IMR-90 (cell line): ENCODE measurements around the gene TRAT1. TPM values are rescaled to one million over a fixed set of nuclear protein-coding genes. Genes with fewer than 3 reads are reported as not detected.

ENCODE experiments used
- ATAC-seq: fragments of 200-7000 bp; cut with Tn5 transposase; 2 replicates; pipeline ENCODE4 v1.9.1; 2020; ENCODE audit warnings: low read depth, mild to moderate bottlenecking, moderate library complexity
- BruUV-seq: library from RNA; stranded (reverse); fragments of 400-500 nt; replicated peaks from 2 replicates; lab custom pipeline; 2021; lab: Mats Ljungman, UMichigan
- CTCF ChIA-PET: fragments of 300-600 bp; formaldehyde crosslinking; extraction: SDS; loops from one replicate; lab custom pipeline; 2021; ENCODE audit warnings: antibody characterized with exemption; lab: Yijun Ruan, JAX
- POLR2A ChIA-PET: fragments of 300-600 bp; sonication (Branson Sonifier 250); formaldehyde crosslinking; loops from one replicate; lab custom pipeline; 2022; ENCODE audit warnings: antibody characterized with exemption; ENCODE audit not compliant: unreplicated experiment; lab: Charles Lee
- DNase-seq: peaks from one replicate; pipeline ENCODE4 v3.0.0; 2013
- H2AFZ ChIP-seq: replicated peaks from 2 replicates; pipeline ENCODE3; 2013; ENCODE audit warnings: low read length, mild to moderate bottlenecking; ENCODE audit not compliant: poor library complexity
- H2AK5ac ChIP-seq: 2 replicates; pipeline ENCODE4 v1.6.1; 2013; ENCODE audit warnings: low read depth, low read length, inconsistent platforms
- H2AK9ac ChIP-seq: replicated peaks from 2 replicates; pipeline ENCODE3; 2013; ENCODE audit warnings: mild to moderate bottlenecking, low read depth, low read length, moderate library complexity; ENCODE audit not compliant: poor library complexity
- H2BK120ac ChIP-seq: 2 replicates; pipeline ENCODE4 v1.6.1; 2013; ENCODE audit warnings: low read depth, low read length, inconsistent platforms
- H2BK15ac ChIP-seq: 3 replicates; pipeline ENCODE4 v1.6.1; 2013; ENCODE audit warnings: low read depth, low read length, inconsistent platforms
- H2BK20ac ChIP-seq: 2 replicates; pipeline ENCODE4 v1.6.1; 2013; ENCODE audit warnings: low read depth, mild to moderate bottlenecking, inconsistent platforms, low read length, moderate library complexity
- H2BK5ac ChIP-seq: 2 replicates; pipeline ENCODE4 v1.6.1; 2013; ENCODE audit warnings: mild to moderate bottlenecking, low read depth, low read length, inconsistent platforms; ENCODE audit not compliant: poor library complexity, severe bottlenecking
- H3K14ac ChIP-seq: replicated peaks from 2 replicates; pipeline ENCODE4 v1.6.1; 2013; ENCODE audit warnings: low read depth, low read length, inconsistent platforms
- H3K18ac ChIP-seq: 2 replicates; pipeline ENCODE4 v1.6.1; 2013; ENCODE audit warnings: low read depth, low read length, control low read depth
- H3K23ac ChIP-seq: 2 replicates; pipeline ENCODE4 v1.6.1; 2013; ENCODE audit warnings: low read depth, low read length, inconsistent platforms
- H3K27ac ChIP-seq: 2 replicates; pipeline ENCODE4 v1.5.1; 2013; ENCODE audit warnings: mild to moderate bottlenecking, control low read depth, low read length; ENCODE audit not compliant: insufficient read depth
- H3K27me3 ChIP-seq: 2 replicates; pipeline ENCODE4 v1.6.1; 2013; ENCODE audit warnings: low read length; ENCODE audit not compliant: control insufficient read depth, insufficient read depth
- H3K36me3 ChIP-seq: 2 replicates; pipeline ENCODE4 v1.6.1; 2013; ENCODE audit warnings: low read length, mixed read lengths; ENCODE audit not compliant: control insufficient read depth, insufficient read depth
- H3K4ac ChIP-seq: 2 replicates; pipeline ENCODE4 v1.6.1; 2013; ENCODE audit warnings: low read depth, low read length, inconsistent platforms
- H3K4me1 ChIP-seq: 2 replicates; pipeline ENCODE4 v1.6.1; 2013; ENCODE audit warnings: low read length, mixed read lengths; ENCODE audit not compliant: control insufficient read depth, insufficient read depth
- H3K4me2 ChIP-seq: 2 replicates; pipeline ENCODE4 v1.6.1; 2013; ENCODE audit warnings: low read depth, mild to moderate bottlenecking, control low read depth, low read length, moderate library complexity
- H3K4me3 ChIP-seq: 2 replicates; pipeline ENCODE4 v1.5.1; 2013; ENCODE audit warnings: low read depth, mild to moderate bottlenecking, control low read depth, low read length, moderate library complexity; ENCODE audit not compliant: insufficient read depth
- H3K56ac ChIP-seq: 2 replicates; pipeline ENCODE4 v1.6.1; 2013; ENCODE audit warnings: low read length, inconsistent platforms; ENCODE audit not compliant: insufficient read depth; ENCODE audit errors: extremely low read depth
- H3K79me1 ChIP-seq, 2 experiments: 2 replicates each; pipeline ENCODE4 v1.6.1; 2013; ENCODE audit warnings: low read length in 2 of 2, inconsistent platforms in 1 of 2, low read depth in 1 of 2
- H3K9ac ChIP-seq: 2 replicates; pipeline ENCODE4 v1.6.1; 2013; ENCODE audit warnings: low read depth, low read length, control low read depth
- H3K9me1 ChIP-seq: 2 replicates; pipeline ENCODE4 v1.6.1; 2013; ENCODE audit warnings: low read length, inconsistent platforms; ENCODE audit not compliant: insufficient read depth
- H3K9me3 ChIP-seq: 2 replicates; pipeline ENCODE4 v1.6.1; 2013; ENCODE audit warnings: low read length; ENCODE audit not compliant: control insufficient read depth, insufficient read depth
- H4K20me1 ChIP-seq: 2 replicates; pipeline ENCODE4 v1.6.1; 2013; ENCODE audit warnings: low read length, inconsistent platforms; ENCODE audit not compliant: insufficient read depth
- H4K5ac ChIP-seq: 2 replicates; pipeline ENCODE4 v1.6.1; 2013; ENCODE audit warnings: mild to moderate bottlenecking, low read depth, low read length, control low read depth
- H4K8ac ChIP-seq, 2 experiments: 2 replicates each; pipeline ENCODE4 v1.6.1; 2013; ENCODE audit warnings: low read depth in 2 of 2, low read length in 2 of 2, control low read depth in 1 of 2, inconsistent platforms in 1 of 2
- H4K91ac ChIP-seq: 2 replicates; pipeline ENCODE4 v1.6.1; 2013; ENCODE audit warnings: low read depth, low read length, inconsistent platforms; ENCODE audit not compliant: insufficient read depth
- BHLHE40 ChIP-seq: fragments of 150-350 bp; IDR thresholded peaks from 2 replicates; pipeline ENCODE4 v1.6.1; 2016; ENCODE audit warnings: mild to moderate bottlenecking, low read depth, low read length
- CEBPB ChIP-seq: IDR thresholded peaks from 2 replicates; pipeline ENCODE4 v1.6.1; 2012; ENCODE audit warnings: low read depth, low read length, improper control_type of control experiment
- CHD1 ChIP-seq: IDR thresholded peaks from 2 replicates; pipeline ENCODE4 v1.6.1; 2012; ENCODE audit warnings: low read depth, low read length, improper control_type of control experiment
- ELK1 ChIP-seq: fragments of 150-350 bp; IDR thresholded peaks from 2 replicates; pipeline ENCODE4 v1.6.1; 2016; ENCODE audit warnings: low read depth, mild to moderate bottlenecking, low read length, moderate library complexity, borderline replicate concordance
- FOS ChIP-seq: fragments of 150-350 bp; IDR thresholded peaks from 2 replicates; pipeline ENCODE4 v1.6.1; 2016; ENCODE audit warnings: low read depth, low read length
- MAFK ChIP-seq: IDR thresholded peaks from 2 replicates; pipeline ENCODE4 v1.6.1; 2012; ENCODE audit warnings: low read depth, low read length, improper control_type of control experiment
- MAZ ChIP-seq: IDR thresholded peaks from 2 replicates; pipeline ENCODE4 v1.6.1; 2012; ENCODE audit warnings: low read depth, mild to moderate bottlenecking, low read length, improper control_type of control experiment, moderate library complexity, borderline replicate concordance
- MXI1 ChIP-seq: IDR thresholded peaks from 2 replicates; pipeline ENCODE4 v1.6.1; 2012; ENCODE audit warnings: low read depth, mild to moderate bottlenecking, low read length, moderate library complexity, borderline replicate concordance
- NFE2L2 ChIP-seq: fragments of 150-350 bp; IDR thresholded peaks from 2 replicates; pipeline ENCODE4 v1.6.1; 2016; ENCODE audit warnings: low read depth, mild to moderate bottlenecking, low read length
- POLR2A ChIP-seq: IDR thresholded peaks from 2 replicates; pipeline ENCODE4 v1.6.1; 2012; ENCODE audit warnings: mild to moderate bottlenecking, low read depth, low read length
- RAD21 ChIP-seq: IDR thresholded peaks from 2 replicates; pipeline ENCODE4 v1.6.1; 2012; ENCODE audit warnings: low read length, improper control_type of control experiment
- RCOR1 ChIP-seq: IDR thresholded peaks from 2 replicates; pipeline ENCODE4 v1.6.1; 2012; ENCODE audit warnings: mild to moderate bottlenecking, low read length, improper control_type of control experiment; ENCODE audit not compliant: insufficient replicate concordance
- RFX5 ChIP-seq: IDR thresholded peaks from 2 replicates; pipeline ENCODE4 v1.8.0; 2012; ENCODE audit warnings: low read depth, mild to moderate bottlenecking, low read length, moderate library complexity
- SMC3 ChIP-seq: fragments of 150-350 bp; IDR thresholded peaks from 2 replicates; pipeline ENCODE4 v1.6.1; 2016; ENCODE audit warnings: low read depth, mild to moderate bottlenecking, antibody characterized with exemption, low read length, moderate library complexity
- WGBS, 2 experiments: methylation state at CpG; one replicate each; pipeline versions ENCODE4 v1.1.5 to v1.1.7; 2013; ENCODE audit warnings: missing lambda C conversion rate in 2 of 2; ENCODE audit not compliant: insufficient read length in 1 of 2; ENCODE audit errors: extremely low coverage in 2 of 2; 5-methylcytosine and 5-hydroxymethylcytosine counted together
- dilution Hi-C: fragments of 300-500 bp; cut with HindIII; formaldehyde crosslinking; loops from one replicate; pipeline ENCODE4 v1.14.3; 2018; ENCODE audit warnings: low sequenced_read_pairs; ENCODE audit not compliant: unreplicated experiment
- in situ Hi-C: fragments of 300-500 bp; cut with MboI; formaldehyde crosslinking; loops from 3 replicates; pipeline ENCODE4 v1.14.3; 2019; ENCODE audit warnings: low sequenced_read_pairs, inconsistent platforms, mixed read lengths
- intact Hi-C: fragments of 100-400 bp; cut with micrococcal nuclease; formaldehyde crosslinking; loops from 2 replicates; pipeline ENCODE4 v1.10.0; 2022
- polyA plus RNA-seq, 3 experiments: library from polyadenylated mRNA; depleted of rRNA; stranded (reverse); fragments of >200 nt; gene quantifications; 2 replicates each; pipeline ENCODE4 v1.2.3, GENCODE V29; 2012; ENCODE audit warnings: low replicate concordance in 1 of 3
- total RNA-seq: library from RNA; depleted of rRNA; stranded (reverse); fragments of >200 nt; gene quantifications from 2 replicates; pipeline ENCODE4 v1.2.3, GENCODE V29; 2012
- TF ChIP-seq, protein P1 (sequence below): fragments of 150-350 bp; IDR thresholded peaks from 2 replicates; pipeline ENCODE4 v1.6.1; 2017; ENCODE audit warnings: mild to moderate bottlenecking, antibody characterized with exemption, low read length, low read depth
- TF ChIP-seq, protein P2 (sequence below): conservative IDR thresholded peaks from 2 replicates; pipeline ENCODE4 v1.5.1; 2012; ENCODE audit warnings: mild to moderate bottlenecking, low read depth, low read length, improper control_type of control experiment

Gene TRAT1
- total and polyA plus RNA-seq, 2 of the 4 experiments (the other 2 are of a cell fraction): not detected

GRCh38 chr3:108887121-108887520 lies 64.5 kb downstream of the TRAT1 start:
- Histone ChIP-seq H3K9me1 (no peaks in the 10 kb centered on the region), H2BK120ac (no peak overlapping the region), H2AK5ac (no peak overlapping the region), H3K4me2 (no peak overlapping the region), H3K4me1 (no peaks in the 10 kb centered on the region), H3K9ac (no peak overlapping the region), H4K8ac (no peak overlapping the region), H2BK5ac (no peak overlapping the region), H3K79me1 (no peaks in the 10 kb centered on the region), H2AFZ (no peak overlapping the region), H4K91ac (no peak overlapping the region), H4K20me1 (no peaks in the 10 kb centered on the region), H3K27me3 (no peaks in the 10 kb centered on the region), H2AK9ac (no peak overlapping the region), H4K5ac (no peak overlapping the region), H3K36me3 (no peaks in the 10 kb centered on the region), H3K18ac (no peak overlapping the region), H3K9me3 (no peaks in the 10 kb centered on the region), H3K4ac (no peak overlapping the region), H3K27ac (no peak overlapping the region), H3K4me3 (no peak overlapping the region), H2BK20ac (no peak overlapping the region), H3K23ac (no peak overlapping the region), H3K56ac (no peak overlapping the region), H2BK15ac (no peak overlapping the region), H3K14ac (no peak overlapping the region)
- ChIA-PET POLR2A (no interaction called here), CTCF (interaction anchor here (0.6 to 0.7 kb wide), 2 partner anchors 183 to 667 kb away, joined by 3 to 5 read pairs; no protein-coding TSS in a partner anchor)
- ATAC-seq (no peak), DNase-seq (no peak)
- 93% methylated on average over 3 of the region's 4 CpGs; no CpG with 5 or more reads in 1 of the 2 experiments for WGBS, 2 experiments
- in situ Hi-C loops: loop anchor here (25.0 kb wide), 1 partner anchor 100 kb away; no protein-coding TSS in a partner anchor
- intact Hi-C loops: no loop called here
- dilution Hi-C loops: no loop called here
- no TSS peak for BruUV-seq
- TF ChIP-seq RFX5 (no peak), NFE2L2 (no peak), BHLHE40 (no peak), MAZ (no peak), CHD1 (no peak), FOS (no peak), RCOR1 (no peak), MXI1 (no peak), CEBPB (no peak), ELK1 (no peak), MAFK (no peak), SMC3 (no peak), RAD21 (no peak), POLR2A (no peak)
- TF ChIP-seq, protein P1, sequence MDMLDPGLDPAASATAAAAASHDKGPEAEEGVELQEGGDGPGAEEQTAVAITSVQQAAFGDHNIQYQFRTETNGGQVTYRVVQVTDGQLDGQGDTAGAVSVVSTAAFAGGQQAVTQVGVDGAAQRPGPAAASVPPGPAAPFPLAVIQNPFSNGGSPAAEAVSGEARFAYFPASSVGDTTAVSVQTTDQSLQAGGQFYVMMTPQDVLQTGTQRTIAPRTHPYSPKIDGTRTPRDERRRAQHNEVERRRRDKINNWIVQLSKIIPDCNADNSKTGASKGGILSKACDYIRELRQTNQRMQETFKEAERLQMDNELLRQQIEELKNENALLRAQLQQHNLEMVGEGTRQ: no peak
- TF ChIP-seq, protein P2, sequence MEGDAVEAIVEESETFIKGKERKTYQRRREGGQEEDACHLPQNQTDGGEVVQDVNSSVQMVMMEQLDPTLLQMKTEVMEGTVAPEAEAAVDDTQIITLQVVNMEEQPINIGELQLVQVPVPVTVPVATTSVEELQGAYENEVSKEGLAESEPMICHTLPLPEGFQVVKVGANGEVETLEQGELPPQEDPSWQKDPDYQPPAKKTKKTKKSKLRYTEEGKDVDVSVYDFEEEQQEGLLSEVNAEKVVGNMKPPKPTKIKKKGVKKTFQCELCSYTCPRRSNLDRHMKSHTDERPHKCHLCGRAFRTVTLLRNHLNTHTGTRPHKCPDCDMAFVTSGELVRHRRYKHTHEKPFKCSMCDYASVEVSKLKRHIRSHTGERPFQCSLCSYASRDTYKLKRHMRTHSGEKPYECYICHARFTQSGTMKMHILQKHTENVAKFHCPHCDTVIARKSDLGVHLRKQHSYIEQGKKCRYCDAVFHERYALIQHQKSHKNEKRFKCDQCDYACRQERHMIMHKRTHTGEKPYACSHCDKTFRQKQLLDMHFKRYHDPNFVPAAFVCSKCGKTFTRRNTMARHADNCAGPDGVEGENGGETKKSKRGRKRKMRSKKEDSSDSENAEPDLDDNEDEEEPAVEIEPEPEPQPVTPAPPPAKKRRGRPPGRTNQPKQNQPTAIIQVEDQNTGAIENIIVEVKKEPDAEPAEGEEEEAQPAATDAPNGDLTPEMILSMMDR: no peak
